ENCODE data around the gene RFNG.

Gene RFNG

GRCh38 chr17:82056729-82057621 lies 5.4 kb upstream of the RFNG start:
- no peak for DNase-seq

GRCh38 chr17:82055965-82056728 lies 4.5 kb upstream of the RFNG start:
- no peak for DNase-seq

- DNase-seq = no peak
Observed at GRCh38 chr17:82055023-82055964, 3.7 kb upstream of the RFNG start.

- no peak for DNase-seq
Observed at GRCh38 chr17:82054351-82055022, 2.9 kb upstream of the RFNG start.

GRCh38 chr17:82053556-82054263 lies 2.1 kb upstream of the RFNG start:
- no peak for DNase-seq

GRCh38 chr17:82053130-82053529 lies 1.5 kb upstream of the RFNG start:
- no peak for DNase-seq

GRCh38 chr17:82052638-82053059 lies 1.0 kb upstream of the RFNG start:
- DNase-seq = no peak

GRCh38 chr17:82050761-82051641 lies 610 bp downstream of the RFNG start:
- DNase-seq = no peak

GRCh38 chr17:82050152-82050760 lies 1.4 kb downstream of the RFNG start:
- DNase-seq = no peak

- no peak for DNase-seq
Observed at GRCh38 chr17:82049521-82049971, 2.1 kb downstream of the RFNG start.

- DNase-seq = no peak
Observed at GRCh38 chr17:82049106-82049505, 2.5 kb downstream of the RFNG start.

- no peak for DNase-seq
Observed at GRCh38 chr17:82048571-82048971, 3.0 kb downstream of the RFNG start.

- DNase-seq = no peak
Observed at GRCh38 chr17:82047914-82048570, 3.6 kb downstream of the RFNG start.

- no peak for DNase-seq
Observed at GRCh38 chr17:82047379-82047778, 4.2 kb downstream of the RFNG start.

- DNase-seq = no peak
Observed at GRCh38 chr17:82046903-82047302, 4.7 kb downstream of the RFNG start.

- DNase-seq = no peak
Observed at GRCh38 chr17:82045936-82046484, 5.6 kb downstream of the RFNG start.

GRCh38 chr17:82043507-82043906 lies 8.1 kb downstream of the RFNG start:
- no peak for DNase-seq

- DNase-seq = no peak
Observed at GRCh38 chr17:82042649-82043048, 9.0 kb downstream of the RFNG start.

GRCh38 chr17:82041144-82041814 lies 10.3 kb downstream of the RFNG start:
- no peak for DNase-seq

All from activated T-cell treated with anti-CD3 and anti-CD28 coated beads for 4 hours (primary cell).